Adipocyte (in vitro differentiated cells): Measurements from ENCODE around the gene TTC13.

Experiments used
- DNase-seq: peaks from one replicate; pipeline ENCODE4 v3.0.0-alpha.2; 2015; ENCODE audit warnings: low read depth
- H3K27me3 ChIP-seq: replicated peaks from 2 replicates; pipeline ENCODE4 v1.7.0; 2013; ENCODE audit warnings: mild to moderate bottlenecking, low read length, moderate library complexity; ENCODE audit not compliant: control insufficient read depth, insufficient read depth
- H3K36me3 ChIP-seq: 2 replicates; pipeline ENCODE4 v1.7.0; 2013; ENCODE audit warnings: low read length, mild to moderate bottlenecking, moderate library complexity; ENCODE audit not compliant: control insufficient read depth, insufficient read depth, severe bottlenecking
- H3K4me1 ChIP-seq: 2 replicates; pipeline ENCODE4 v1.7.0; 2013; ENCODE audit warnings: mild to moderate bottlenecking, low read length, moderate library complexity; ENCODE audit not compliant: control insufficient read depth, insufficient read depth
- H3K4me3 ChIP-seq: 2 replicates; pipeline ENCODE4 v1.7.0; 2013; ENCODE audit warnings: mild to moderate bottlenecking, low read length, moderate library complexity
- H3K9ac ChIP-seq: 2 replicates; pipeline ENCODE4 v1.7.0; 2013; ENCODE audit warnings: mild to moderate bottlenecking, low read length, moderate library complexity
- H3K9me3 ChIP-seq: 2 replicates; pipeline ENCODE4 v1.7.0; 2013; ENCODE audit warnings: mild to moderate bottlenecking, low read length, moderate library complexity; ENCODE audit not compliant: control insufficient read depth

TTC13 gene

DNA sequence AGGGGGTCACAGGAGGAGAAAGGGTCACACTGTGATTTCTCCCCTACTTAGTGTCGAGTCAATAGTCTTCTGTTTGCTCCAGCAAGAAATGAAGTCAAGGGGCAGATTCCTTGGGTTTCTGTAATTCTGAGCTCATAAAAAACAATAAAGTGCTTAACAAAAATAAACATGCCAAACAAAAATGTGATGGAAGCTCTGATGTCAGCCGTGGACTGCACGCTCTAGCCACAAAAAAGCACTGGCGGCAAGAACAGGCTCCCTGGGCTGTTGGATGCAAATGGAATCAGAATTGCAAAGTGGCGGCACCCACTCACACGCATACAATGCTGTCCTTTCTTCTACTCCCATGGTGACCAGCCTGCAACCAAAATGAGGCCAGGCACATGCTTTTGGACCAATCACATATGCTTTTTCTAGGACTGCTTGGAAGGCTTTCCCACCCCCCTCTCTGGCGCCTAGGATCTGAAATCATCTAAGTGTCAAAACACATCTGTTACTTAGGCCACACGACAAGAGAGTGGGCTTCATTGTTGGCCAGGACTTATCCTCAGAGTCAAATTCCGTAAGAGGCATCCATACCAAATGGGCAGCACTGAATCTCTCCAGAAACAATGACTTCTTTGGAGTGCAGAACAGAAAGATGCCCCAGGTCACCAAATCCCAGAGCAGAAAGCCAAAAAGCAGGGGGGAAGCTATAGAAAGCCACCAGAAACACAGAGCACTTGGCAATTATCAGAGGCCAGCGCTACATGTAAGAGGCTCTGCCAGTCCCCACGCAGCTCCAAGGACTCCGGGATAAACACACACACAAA, 119.5 kb downstream of the TTC13 start:
- DNase-seq, result peak; percentile 68
- H3K9ac ChIP-seq, result no peak overlapping the region
- H3K9me3 ChIP-seq, result no peaks in the 10 kb centered on the region
- H3K27me3 ChIP-seq, result no peaks in the 10 kb centered on the region
- H3K4me1 ChIP-seq, result peaks cover 74% of the 10 kb centered on the region
- H3K36me3 ChIP-seq, result peaks cover 31% of the 10 kb centered on the region
- no peak overlapping the region for H3K4me3 ChIP-seq

DNA sequence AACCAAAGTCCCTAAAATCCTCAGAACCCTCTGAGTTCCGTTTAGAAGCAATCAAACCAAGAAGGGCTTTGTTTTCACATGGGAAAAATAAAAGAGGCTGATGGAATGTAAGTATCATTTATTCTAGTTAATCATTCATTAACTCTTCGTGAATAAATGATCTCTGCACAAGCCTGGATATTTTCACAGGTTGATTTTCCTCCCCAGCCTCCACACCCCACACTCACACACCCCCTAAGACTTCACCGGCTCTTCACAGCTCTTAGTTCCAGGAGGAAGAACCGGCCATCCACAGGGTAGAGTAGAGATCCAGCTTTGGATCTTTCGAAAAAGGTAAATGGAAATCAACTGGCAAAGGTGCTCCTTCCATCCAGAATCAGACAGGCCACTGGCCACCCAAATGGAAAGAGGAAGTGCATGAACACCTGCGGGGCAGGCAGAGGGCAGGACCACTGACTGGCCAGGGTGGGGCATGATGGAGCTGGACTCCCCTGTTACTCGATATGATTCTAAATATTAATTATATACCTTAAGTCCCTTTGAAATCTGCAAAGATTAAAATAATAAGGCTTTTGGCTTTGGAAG, 120.3 kb downstream of the TTC13 start:
- peaks cover 39% of the 10 kb centered on the region for H3K36me3 ChIP-seq
- peaks cover 73% of the 10 kb centered on the region for H3K4me1 ChIP-seq
- DNase-seq, result no peak

GRCh38 chr1:230857822-230858221, 120.8 kb downstream of the TTC13 start:
- Histone ChIP-seq H3K27me3 (no peaks in the 10 kb centered on the region), H3K36me3 (peaks cover 44% of the 10 kb centered on the region), H3K4me1 (peaks cover 68% of the 10 kb centered on the region), H3K9me3 (no peaks in the 10 kb centered on the region), H3K9ac (peak overlapping the region; percentile 59), H3K4me3 (no peak overlapping the region)
- DNase-seq, result peak; percentile 44

More for the DNA sequence above, 120.3 kb downstream of the TTC13 start:
- Histone ChIP-seq H3K9me3 (no peaks in the 10 kb centered on the region), H3K4me3 (no peak overlapping the region), H3K27me3 (no peaks in the 10 kb centered on the region), H3K9ac (peak overlapping the region; percentile 59)

DNA sequence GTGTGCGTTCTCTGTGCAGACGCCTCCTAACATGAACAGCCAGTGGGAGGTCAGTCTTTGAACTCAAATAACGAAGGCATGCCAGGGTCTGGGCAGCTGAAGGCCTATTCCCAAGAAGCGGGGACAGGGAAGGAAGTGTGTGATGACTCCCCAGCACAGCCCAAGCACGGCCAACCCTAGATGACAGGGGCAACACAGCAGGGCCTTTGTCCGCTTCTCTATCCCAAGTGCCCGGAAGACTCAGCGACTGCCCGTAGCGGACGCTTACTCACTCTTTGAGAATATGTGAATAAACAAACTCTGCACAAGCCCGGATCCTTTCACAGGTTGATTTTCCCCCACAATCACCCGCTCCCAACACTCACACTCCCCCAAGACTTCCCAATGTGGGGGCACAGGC, 121.6 kb downstream of the TTC13 start:
- H3K4me1 ChIP-seq, result peaks cover 61% of the 10 kb centered on the region
- H3K9ac ChIP-seq, result peak overlapping the region; percentile 59
- H3K4me3 ChIP-seq, result no peak overlapping the region
- peaks cover 50% of the 10 kb centered on the region for H3K36me3 ChIP-seq
- H3K27me3 ChIP-seq, result no peaks in the 10 kb centered on the region
- H3K9me3 ChIP-seq, result peaks cover 2% of the 10 kb centered on the region
- DNase-seq, result no peak
